ENCODE data around the gene GRPEL1.
A peak's percentile ranks its signal among the peaks of the same experiment; 100 is the strongest.
"Not testable (repeated sequence)": the region's sequence is repeated elsewhere in the genome, so short reads cannot be mapped to it uniquely, and the experiment has no call there.

GRPEL1 gene

DNA sequence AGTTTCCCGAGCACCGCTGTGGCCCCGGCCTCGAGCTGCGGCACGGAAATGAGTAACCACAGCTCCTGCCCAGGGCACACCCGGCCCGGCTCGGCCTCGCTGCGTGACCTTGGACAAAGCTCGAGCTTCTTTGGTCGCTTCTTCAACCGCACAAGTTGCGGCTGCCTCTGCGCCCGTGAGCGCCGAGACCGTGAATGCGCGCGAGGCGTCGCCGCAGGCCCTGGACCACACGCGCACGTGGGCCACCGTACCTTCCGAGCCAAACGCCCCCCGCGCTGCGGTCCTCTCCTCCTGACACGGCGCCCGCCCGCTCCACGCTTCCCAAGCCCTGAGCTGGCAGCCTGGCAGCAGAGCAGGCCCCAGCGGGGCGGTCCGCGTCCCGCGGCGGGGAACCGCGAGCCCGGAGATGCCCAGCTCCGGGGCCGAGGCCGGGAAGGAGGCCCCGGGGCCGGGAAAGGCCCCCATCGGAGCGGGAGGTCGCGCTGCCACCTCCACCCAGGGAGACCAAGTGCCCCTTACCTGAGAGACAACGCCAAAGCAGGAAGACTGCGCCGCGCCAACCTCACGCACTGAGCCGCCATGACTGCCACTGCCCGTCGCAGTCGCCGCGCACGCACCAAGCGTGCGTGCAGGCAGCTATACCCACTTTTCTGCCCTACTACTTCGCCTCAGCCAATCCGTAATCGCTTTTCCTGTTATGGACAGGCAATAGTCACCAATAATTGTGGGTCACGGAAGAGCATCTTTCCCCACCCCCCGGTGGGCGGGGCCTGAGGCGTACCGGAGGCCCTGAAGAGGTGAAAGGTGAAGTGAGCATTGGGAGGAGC lies at the start of gene GRPEL1:
Gene GRPEL1, minus strand, starts transcription at position 613 of the 827 bp plus-strand sequence. Its CDS starts 32 bp downstream, at position 581.
- DNase-seq: peak; percentile 98

DNA sequence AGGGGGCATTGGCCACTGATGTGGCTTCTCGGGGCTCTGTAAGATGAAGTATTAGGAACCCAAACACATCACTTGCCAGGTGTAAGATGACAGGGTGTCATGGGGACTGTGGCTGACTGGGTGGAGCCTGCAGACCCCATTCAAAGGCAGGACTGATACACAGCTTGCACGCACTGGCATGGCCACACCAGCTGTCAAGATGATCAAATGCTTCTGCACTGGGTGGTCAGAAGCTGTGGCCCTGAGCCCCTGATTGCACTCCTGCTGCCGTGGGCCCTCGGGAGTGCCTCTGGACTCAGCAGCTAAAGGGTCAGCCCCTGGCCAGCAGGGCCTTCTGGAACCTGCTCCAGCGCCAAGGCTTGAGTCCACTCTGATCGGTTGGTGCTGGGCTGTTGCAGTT lies 48.8 kb upstream of the GRPEL1 start:
- DNase-seq: no peak

DNA sequence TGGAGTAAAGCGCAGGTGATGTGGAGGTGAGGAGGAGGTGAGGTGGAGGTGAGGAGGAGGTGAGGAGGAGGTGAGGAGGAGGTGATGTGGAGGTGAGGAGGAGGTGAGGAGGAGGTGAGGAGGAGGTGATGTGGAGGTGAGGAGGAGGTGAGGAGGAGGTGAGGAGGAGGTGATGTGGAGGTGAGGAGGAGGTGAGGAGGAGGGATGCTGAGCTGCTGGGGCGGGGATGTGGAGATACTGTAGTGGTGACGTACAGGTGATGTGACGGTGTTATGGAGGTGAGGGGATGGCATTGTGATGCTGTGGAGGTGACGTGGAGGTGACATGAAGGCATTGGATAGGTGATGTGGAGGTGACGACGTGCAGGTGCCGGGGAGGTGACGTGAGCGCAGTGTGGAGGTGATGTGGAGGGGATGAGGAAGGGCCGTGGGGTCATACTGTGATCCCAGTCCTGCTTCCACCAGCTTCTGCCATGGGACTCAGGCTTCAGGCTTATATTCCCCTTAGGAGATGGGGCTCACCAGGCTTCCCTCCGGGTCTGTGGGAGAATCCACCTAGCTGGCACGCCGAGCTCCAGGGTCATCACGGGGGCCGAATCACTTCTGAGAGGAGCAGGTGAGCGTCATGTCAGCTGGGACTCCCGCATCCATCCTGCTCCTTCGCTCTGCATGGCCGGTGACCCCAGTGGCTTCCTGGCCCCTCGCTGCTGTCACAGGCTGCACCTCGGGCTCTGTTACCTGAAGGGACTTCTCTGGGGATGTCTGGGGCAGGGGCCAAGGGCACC lies 47.9 kb upstream of the GRPEL1 start:
- no peak for DNase-seq

GRCh38 chr4:7112656-7113055 lies 44.8 kb upstream of the GRPEL1 start:
- DNase-seq: no peak

DNA sequence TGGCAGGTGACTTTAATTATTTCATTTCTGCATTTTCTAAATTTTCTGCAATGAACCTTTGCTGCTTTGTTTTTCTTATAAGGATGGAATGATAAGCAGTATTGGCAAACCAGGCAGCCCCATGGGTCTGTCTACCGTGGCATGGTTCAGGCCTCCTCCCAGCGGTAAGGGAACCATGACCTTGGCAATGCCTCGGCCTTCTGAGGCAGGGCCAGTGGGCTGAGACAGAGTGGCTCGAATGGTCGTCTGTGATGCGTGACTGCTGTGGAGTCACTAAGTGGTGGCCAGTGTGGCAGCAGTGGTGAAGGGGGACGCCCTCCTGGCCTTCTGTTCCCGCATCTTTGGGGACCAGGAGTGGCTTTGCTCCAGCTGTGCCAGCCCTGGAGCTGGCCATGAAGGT lies 43.6 kb upstream of the GRPEL1 start:
- no peak for DNase-seq

DNA sequence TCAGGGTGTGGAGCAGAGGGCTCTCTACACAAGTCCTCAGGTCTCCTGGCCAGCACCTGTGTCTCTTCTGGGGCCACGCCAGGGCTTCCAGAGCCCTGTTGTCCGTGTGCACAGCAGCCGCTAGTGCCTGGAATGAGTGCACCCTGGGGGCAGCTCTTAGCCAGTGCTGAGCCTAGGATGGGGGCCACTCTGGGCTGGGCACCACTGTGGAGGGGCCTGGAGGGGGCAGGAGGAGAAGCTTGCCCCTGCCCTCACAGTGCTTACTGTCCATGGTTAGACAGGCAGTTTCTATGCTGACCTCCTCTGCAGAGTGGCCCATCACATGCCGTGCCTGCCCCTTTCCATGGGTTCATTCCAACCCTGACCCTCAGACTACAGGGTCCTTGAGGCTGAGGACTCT lies 42.7 kb upstream of the GRPEL1 start:
- DNase-seq: no peak

DNA sequence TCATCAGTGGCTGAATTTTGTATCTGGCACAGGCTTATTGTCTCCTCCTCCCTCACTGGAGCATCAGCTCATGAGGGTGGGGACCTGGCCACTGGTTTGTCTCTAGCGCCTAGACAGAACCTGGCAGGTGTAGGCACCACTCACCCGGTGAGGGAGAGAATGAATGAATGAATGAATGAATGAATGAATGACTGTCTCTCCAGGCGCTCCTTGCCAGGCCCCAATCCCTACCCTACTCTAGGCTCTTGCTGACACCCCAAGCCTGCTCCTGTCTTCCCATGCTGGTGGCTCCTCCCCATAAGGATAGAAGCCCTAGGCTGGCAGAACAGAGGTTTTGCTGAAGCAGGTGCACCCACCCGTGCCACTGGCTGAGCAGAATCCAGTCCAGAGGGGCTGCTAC lies 41.3 kb upstream of the GRPEL1 start:
- DNase-seq: no peak

DNA sequence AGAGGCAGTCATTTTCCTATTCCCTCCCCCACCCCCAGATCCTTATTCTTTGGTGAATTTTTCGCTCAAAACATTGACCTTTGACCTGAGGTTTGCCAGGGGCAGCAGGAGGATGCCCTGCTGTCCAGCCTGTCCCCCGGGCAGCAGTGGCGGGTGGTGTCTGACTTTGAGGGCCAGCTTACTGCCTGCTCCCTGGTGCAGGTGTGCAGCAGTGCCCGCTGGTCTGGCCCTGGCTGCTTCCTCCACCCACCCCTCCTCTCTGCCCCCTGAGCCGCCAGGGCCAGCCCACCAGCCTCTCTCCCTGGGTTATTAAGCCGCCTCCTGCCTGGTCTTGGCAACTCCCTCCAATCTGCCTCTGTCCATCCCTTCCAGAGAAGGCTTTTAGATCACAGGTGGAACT lies 40.8 kb upstream of the GRPEL1 start:
- no peak for DNase-seq

GRCh38 chr4:7108046-7108625 lies 40.3 kb upstream of the GRPEL1 start:
- DNase-seq: no peak

DNA sequence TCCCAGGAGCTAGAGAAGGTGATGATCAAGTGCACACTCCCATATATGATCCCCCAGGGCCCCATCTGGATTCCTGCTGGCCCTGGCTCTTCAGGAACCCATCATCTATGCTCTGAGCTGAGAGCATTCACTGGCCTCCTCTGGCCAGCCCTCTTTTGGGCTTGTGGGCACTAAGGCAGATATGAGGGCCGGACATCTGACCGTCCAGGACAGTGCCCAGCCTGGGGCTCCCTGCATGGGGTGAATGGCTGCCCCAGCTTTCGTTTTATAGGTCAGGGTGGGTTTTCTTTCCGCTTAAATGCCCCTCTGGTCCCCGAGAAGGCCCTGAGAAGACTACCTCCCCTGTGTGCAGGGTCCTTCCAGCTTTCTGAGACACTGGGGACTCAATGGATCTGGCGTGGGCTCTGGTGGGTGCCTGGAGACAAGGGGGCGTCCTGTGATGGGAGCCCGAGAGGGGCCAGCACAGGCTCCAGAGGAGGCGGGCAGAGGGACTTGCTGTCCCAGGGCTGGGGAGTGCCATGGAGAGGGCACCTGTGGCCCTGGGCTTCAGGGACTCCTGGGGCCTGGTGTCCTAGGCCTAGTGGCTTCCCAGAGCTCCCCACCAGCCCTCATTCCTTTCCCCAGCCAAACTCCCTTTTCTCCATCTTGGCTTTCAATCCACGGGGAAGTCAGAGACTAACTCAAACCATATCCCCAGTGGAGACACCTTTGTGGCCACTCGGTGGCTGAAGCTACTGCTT lies 39.5 kb upstream of the GRPEL1 start:
- DNase-seq: no peak

DNA sequence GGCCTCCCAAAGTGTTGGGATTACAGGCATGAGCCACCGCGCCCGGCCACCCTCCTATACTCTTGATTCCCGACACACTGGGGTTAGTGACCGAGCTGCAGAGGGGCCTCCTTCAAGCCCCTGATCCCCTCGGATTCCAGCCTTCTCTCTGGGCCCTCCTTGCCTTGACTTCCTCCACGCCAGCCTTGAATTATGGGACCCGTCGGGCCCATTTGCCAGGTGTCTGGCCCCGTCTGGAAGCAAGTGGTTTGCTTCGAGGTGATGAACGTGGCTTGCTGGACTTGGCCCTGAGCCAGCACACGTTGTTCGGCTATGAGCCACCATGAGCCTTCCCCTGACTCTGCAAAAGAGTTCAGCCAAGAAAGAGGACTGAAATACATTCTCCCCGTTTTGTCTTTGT lies 37.4 kb upstream of the GRPEL1 start:
- no peak for DNase-seq

DNA sequence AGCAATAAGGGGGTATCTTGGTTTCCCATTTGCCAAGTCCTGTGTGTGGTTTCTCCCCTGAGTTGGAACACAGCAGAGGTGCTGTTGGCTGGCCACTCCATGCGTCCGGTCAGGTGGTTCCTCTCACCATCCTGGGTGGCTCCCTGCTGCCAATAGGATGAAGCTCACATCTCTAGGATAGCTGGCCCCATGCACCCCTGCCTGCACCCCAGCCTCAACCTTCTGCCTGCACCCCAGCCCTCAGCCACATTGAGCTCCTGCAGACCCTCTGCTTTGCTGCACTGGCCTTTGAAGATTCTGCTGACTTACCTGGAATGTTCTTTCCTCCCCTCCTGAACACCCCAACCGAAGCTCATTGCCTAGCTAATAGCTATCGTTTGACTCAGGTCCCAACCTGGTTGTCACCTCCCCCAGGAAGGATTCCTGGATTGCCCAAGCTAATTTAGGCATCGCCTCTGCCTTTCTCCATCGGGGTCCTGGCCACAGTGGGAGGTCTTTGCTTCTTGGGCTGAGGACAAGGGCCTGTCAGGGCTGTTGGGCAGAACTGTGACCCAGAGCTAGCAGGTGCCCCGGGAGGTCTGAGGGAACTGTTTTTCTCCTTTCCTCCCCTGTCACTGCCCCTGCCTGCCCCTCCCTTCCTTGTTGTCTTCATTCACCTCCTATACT lies 36.6 kb upstream of the GRPEL1 start:
- DNase-seq: no peak

GRCh38 chr4:7103607-7104365 lies 35.9 kb upstream of the GRPEL1 start:
- DNase-seq: no peak

DNA sequence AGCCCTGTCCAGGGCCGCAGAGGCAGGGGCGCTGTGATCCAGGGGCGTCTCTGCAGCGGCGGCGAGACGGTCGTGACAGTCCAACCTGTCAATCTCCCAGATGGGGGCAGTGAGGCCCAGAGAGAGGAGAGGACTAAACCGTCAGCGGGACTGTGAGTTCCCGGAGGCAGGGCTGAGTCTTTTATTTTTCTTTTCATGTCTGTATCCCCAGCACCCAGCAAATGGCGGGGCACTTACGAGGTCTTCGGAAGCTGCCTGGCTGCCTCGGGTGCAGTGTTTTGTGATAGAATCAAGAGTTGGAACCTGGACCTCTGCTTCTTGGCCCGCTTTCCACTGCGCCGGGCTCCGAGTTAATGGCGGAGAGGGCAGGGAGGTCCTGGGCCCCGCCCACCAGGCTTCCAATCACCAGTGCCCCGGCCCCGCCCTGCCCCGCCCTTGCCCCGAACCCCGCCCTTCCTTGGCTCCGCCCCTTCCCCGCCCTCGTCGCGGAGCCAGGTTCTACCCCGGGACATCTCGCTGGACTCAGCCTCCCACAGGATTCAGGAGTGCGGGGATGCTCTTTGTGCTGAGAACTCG lies 35.3 kb upstream of the GRPEL1 start:
- DNase-seq: peak; percentile 68

GRCh38 chr4:7102516-7102909 lies 34.6 kb upstream of the GRPEL1 start:
- not testable (repeated sequence) for DNase-seq

DNA sequence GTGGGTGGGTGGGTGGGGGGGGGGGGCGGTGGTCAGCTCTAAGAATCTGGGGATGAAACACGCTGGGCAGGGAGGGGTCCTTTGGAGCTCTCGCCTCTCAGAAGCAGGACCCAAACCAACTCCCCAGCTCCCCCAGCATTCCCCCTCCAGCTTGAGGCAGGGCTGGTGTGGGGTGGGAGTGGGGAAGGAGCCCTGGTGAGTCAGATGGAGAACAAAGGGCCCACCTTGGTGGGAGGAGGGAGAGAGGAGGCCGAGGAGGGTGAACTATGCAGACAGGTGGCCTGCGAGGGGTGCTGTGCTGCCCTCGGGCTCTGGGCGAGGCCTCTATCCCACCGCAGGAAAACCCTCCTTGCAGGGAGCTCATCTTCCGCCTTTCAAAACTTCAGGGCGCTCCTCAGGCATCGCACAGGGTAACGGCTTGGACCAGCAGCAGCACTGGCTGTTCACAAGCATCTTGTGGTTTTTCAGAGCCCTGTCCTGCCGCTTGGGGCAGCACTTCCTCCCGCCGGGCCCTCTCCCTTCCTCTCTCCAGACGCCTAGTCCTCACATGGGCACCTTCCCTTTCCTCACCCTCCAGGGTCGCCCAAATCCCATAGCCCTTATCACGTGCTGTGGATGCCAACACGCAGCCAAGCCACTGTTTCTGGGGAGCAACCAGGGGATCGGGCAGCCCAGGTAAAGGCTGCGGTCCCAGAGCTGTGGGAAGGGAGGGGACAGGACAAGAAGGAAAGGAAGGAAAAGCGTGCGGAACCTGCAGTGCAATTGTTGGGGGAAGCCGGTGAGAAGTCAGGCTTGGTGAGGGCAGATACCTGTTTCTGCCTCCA lies 34.0 kb upstream of the GRPEL1 start:
- peak; percentile 36 for DNase-seq

DNA sequence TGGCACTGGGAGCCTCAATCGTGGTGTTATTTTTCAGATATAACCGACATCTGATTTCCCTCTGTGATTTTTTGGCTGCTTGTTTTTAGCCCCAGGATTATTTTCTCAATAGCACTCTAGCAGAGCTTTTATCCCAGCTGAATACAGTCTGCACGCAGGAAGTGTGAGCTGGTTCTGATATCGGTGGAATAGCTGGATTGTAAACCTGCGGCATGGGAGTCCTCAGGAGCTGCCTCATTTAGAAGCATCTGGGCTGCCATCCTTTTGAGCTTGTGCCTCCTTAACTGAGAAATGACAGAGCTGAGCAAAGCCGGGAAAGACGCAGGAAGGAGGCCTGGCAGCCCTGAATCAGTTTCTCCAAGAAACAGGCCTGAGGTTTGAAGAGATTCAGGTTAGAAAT lies 28.4 kb upstream of the GRPEL1 start:
- DNase-seq: no peak

DNA sequence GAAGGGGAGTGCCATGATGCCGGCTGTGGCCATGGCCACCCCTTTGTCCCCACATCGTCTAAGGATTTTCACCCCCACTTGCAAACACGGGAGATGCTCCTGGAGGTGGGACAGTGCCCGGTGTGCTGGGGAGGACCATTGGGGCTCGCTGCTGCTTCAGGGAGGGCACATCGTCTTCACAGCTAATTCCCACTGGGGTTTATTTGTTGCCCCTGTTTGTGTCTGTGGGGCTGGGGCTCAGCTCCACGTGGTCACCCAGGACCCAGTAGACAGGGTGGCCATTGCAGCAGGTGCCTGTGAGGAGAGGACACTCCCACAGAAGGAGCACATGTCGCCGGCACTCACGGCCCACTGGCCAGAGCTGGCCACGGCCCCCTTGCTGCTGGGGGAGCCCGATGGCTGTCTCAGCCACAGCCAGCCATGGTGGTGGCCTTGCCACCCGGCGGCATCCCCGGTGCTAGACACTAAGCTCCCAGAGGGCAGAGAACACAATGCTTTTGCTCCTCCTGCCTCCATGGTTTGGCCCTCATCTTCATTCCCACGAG lies 27.8 kb upstream of the GRPEL1 start:
- DNase-seq: no peak

- DNase-seq: no peak
Measured at GRCh38 chr4:7094916-7095315, 27.1 kb upstream of the GRPEL1 start.

DNA sequence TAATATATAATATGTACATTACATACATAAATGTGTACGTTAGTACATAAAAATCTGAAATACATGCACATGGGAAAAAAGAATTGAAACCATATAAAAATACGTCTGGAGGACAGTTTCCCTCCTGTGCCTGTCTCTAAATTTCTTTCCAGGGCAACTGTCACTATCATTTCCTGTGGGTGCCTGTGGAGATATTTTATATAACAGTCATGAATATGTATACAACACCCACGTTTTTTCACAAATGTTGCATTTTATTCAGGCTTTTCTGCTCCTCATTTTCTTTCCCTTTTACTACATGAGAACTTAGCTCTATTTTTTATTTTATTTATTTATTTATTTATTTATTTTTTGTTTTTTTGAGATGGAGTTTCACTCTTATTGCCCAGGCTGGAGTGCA lies 24.2 kb upstream of the GRPEL1 start:
- no peak for DNase-seq
